ENCODE data around the gene TRIP13.
"Not testable (repeated sequence)": the region's sequence is repeated elsewhere in the genome, so short reads cannot be mapped to it uniquely, and the experiment has no call there.

The TRIP13 gene

DNA sequence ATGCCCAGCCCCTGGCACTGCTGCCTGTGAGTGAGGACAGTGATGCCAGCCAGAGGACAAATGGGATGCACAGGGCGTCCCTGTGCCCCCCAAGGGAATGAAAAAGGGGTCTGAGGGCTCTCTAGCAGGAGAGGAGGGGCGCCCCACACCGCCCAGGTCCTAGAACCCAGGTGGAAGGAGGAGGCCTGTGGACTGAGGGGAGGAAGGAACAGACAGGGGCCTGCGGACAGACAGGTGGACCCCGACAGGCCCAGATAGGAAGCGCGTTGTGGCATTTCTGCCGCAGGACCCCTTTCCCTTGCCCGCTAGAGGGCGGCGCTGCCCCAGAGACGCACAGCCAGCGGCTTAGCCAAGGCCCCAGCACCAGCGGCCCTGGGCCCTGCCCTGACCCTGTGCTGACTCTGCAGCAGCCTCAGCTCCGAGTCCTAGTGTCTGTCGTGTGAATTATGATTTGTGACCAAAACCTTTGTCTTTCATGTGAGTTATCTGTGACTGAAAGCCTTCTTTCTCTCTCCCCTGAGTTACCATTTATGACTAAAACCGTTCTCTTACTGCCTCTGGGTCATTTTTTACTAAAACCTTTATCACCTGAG is 30.7 kb downstream of the TRIP13 start:
- in situ Hi-C loops (cut with MboI; ENCODE audit: low pct_unique_long_range_greater_than_20kb, low sequenced_read_pairs, unreplicated experiment) = no loop called here
- TF ChIP-seq CTCF (IDR thresholded peaks at IDR 0.05; ENCODE audit: extremely low read depth, insufficient read depth, missing control alignments) = peak; percentile 98
- DNase-seq (ENCODE audit: low spot score) = peak; percentile 89

- in situ Hi-C loops (cut with MboI; ENCODE audit: low pct_unique_long_range_greater_than_20kb, low sequenced_read_pairs, unreplicated experiment) = loop anchor here (25.0 kb wide), 2 partner anchors 186 to 711 kb away; partner anchors contain the start of gene SLC12A7
- peak; percentile 79 for DNase-seq (ENCODE audit: low spot score)
- TF ChIP-seq CTCF (IDR thresholded peaks at IDR 0.05; ENCODE audit: extremely low read depth, insufficient read depth, missing control alignments) = peak; percentile 39
Measured at GRCh38 chr5:926417-927171, 33.9 kb downstream of the TRIP13 start.

- no peak for DNase-seq (ENCODE audit: low spot score)
- TF ChIP-seq CTCF (IDR thresholded peaks at IDR 0.05; ENCODE audit: extremely low read depth, insufficient read depth, missing control alignments) = no peak
- in situ Hi-C loops (cut with MboI; ENCODE audit: low pct_unique_long_range_greater_than_20kb, low sequenced_read_pairs, unreplicated experiment) = loop anchor here (25.0 kb wide), 2 partner anchors 185 to 710 kb away; partner anchors contain the start of gene SLC12A7
Measured at GRCh38 chr5:927172-928015, 34.7 kb downstream of the TRIP13 start.

DNA sequence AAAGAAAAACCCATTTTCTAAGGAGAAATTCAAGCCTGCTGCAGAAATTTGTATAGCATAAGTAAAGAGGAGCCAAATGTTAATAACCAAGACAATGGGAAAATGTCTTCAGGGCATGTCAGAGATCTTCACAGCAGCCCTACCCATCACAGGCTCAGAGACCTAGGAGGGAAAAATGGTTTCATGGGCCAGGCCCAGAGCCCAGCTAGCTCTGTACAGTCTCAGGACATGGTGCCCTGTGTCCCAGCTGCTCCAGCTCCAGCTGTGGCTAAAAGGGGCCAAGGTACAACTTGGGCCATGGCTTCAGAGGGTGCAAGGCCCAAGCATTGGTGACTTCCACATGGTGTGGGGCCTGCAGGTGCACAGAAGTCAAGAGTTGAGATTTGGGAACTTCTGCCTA is 36.5 kb downstream of the TRIP13 start:
- not testable (repeated sequence) for DNase-seq (ENCODE audit: low spot score)
- in situ Hi-C loops (cut with MboI; ENCODE audit: low pct_unique_long_range_greater_than_20kb, low sequenced_read_pairs, unreplicated experiment) = loop anchor here (25.0 kb wide), 2 partner anchors 183 to 708 kb away; partner anchors contain the start of gene SLC12A7

DNA sequence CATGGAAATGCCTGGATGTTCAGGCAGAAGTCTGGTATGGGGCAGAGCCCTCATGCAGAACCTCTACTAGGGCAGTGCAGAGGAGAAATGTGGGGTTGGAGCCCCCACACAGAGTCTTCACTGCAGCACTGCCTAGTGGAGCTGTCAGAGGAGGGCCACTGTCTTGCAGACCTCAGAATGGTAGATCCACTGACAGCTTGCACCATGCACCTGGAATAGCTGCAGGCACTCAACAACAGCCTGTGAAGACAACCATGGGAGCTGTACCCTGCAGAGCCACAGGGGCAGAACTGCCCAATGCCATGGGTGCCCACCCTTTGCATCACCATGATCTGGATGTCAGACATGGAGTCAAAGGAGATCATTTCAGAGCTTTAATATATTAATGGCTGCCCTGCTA is 36.9 kb downstream of the TRIP13 start:
- in situ Hi-C loops (cut with MboI; ENCODE audit: low pct_unique_long_range_greater_than_20kb, low sequenced_read_pairs, unreplicated experiment) = loop anchor here (25.0 kb wide), 2 partner anchors 183 to 708 kb away; partner anchors contain the start of gene SLC12A7
- TF ChIP-seq CTCF (IDR thresholded peaks at IDR 0.05; ENCODE audit: extremely low read depth, insufficient read depth, missing control alignments) = no peak
- no peak for DNase-seq (ENCODE audit: low spot score)

- no peak for TF ChIP-seq CTCF (IDR thresholded peaks at IDR 0.05; ENCODE audit: extremely low read depth, insufficient read depth, missing control alignments)
- no peak for DNase-seq (ENCODE audit: low spot score)
- in situ Hi-C loops (cut with MboI; ENCODE audit: low pct_unique_long_range_greater_than_20kb, low sequenced_read_pairs, unreplicated experiment) = loop anchor here (25.0 kb wide), 2 partner anchors 181 to 706 kb away; partner anchors contain the start of gene SLC12A7
Measured at GRCh38 chr5:930866-931265, 38.2 kb downstream of the TRIP13 start.

All from GM13977 (cell line).